IMR-90 (cell line): ENCODE data around the gene TENT4B. TPM values are rescaled to one million over a fixed set of nuclear protein-coding genes. Genes with fewer than 3 reads are reported as not detected.

Experiments used
- ATAC-seq: fragments of 200-7000 bp; cut with Tn5 transposase; 2 replicates; pipeline ENCODE4 v1.9.1; 2020; ENCODE audit warnings: low read depth, mild to moderate bottlenecking, moderate library complexity
- BruUV-seq: library from RNA; stranded (reverse); fragments of 400-500 nt; replicated peaks from 2 replicates; lab custom pipeline; 2021; lab: Mats Ljungman, UMichigan
- CTCF ChIA-PET: fragments of 300-600 bp; formaldehyde crosslinking; extraction: SDS; loops from one replicate; lab custom pipeline; 2021; ENCODE audit warnings: antibody characterized with exemption; lab: Yijun Ruan, JAX
- POLR2A ChIA-PET: fragments of 300-600 bp; sonication (Branson Sonifier 250); formaldehyde crosslinking; loops from one replicate; lab custom pipeline; 2022; ENCODE audit warnings: antibody characterized with exemption; ENCODE audit not compliant: unreplicated experiment; lab: Charles Lee
- DNase-seq: peaks from one replicate; pipeline ENCODE4 v3.0.0; 2013
- H2AFZ ChIP-seq: replicated peaks from 2 replicates; pipeline ENCODE3; 2013; ENCODE audit warnings: low read length, mild to moderate bottlenecking; ENCODE audit not compliant: poor library complexity
- H2AK5ac ChIP-seq: 2 replicates; pipeline ENCODE4 v1.6.1; 2013; ENCODE audit warnings: low read depth, low read length, inconsistent platforms
- H2AK9ac ChIP-seq: replicated peaks from 2 replicates; pipeline ENCODE3; 2013; ENCODE audit warnings: mild to moderate bottlenecking, low read depth, low read length, moderate library complexity; ENCODE audit not compliant: poor library complexity
- H2BK120ac ChIP-seq: 2 replicates; pipeline ENCODE4 v1.6.1; 2013; ENCODE audit warnings: low read depth, low read length, inconsistent platforms
- H2BK15ac ChIP-seq: 3 replicates; pipeline ENCODE4 v1.6.1; 2013; ENCODE audit warnings: low read depth, low read length, inconsistent platforms
- H2BK20ac ChIP-seq: 2 replicates; pipeline ENCODE4 v1.6.1; 2013; ENCODE audit warnings: low read depth, mild to moderate bottlenecking, inconsistent platforms, low read length, moderate library complexity
- H2BK5ac ChIP-seq: 2 replicates; pipeline ENCODE4 v1.6.1; 2013; ENCODE audit warnings: mild to moderate bottlenecking, low read depth, low read length, inconsistent platforms; ENCODE audit not compliant: poor library complexity, severe bottlenecking
- H3K14ac ChIP-seq: replicated peaks from 2 replicates; pipeline ENCODE4 v1.6.1; 2013; ENCODE audit warnings: low read depth, low read length, inconsistent platforms
- H3K18ac ChIP-seq: 2 replicates; pipeline ENCODE4 v1.6.1; 2013; ENCODE audit warnings: low read depth, low read length, control low read depth
- H3K23ac ChIP-seq: 2 replicates; pipeline ENCODE4 v1.6.1; 2013; ENCODE audit warnings: low read depth, low read length, inconsistent platforms
- H3K27ac ChIP-seq: 2 replicates; pipeline ENCODE4 v1.5.1; 2013; ENCODE audit warnings: mild to moderate bottlenecking, control low read depth, low read length; ENCODE audit not compliant: insufficient read depth
- H3K27me3 ChIP-seq: 2 replicates; pipeline ENCODE4 v1.6.1; 2013; ENCODE audit warnings: low read length; ENCODE audit not compliant: control insufficient read depth, insufficient read depth
- H3K36me3 ChIP-seq: 2 replicates; pipeline ENCODE4 v1.6.1; 2013; ENCODE audit warnings: low read length, mixed read lengths; ENCODE audit not compliant: control insufficient read depth, insufficient read depth
- H3K4ac ChIP-seq: 2 replicates; pipeline ENCODE4 v1.6.1; 2013; ENCODE audit warnings: low read depth, low read length, inconsistent platforms
- H3K4me1 ChIP-seq: 2 replicates; pipeline ENCODE4 v1.6.1; 2013; ENCODE audit warnings: low read length, mixed read lengths; ENCODE audit not compliant: control insufficient read depth, insufficient read depth
- H3K4me2 ChIP-seq: 2 replicates; pipeline ENCODE4 v1.6.1; 2013; ENCODE audit warnings: low read depth, mild to moderate bottlenecking, control low read depth, low read length, moderate library complexity
- H3K4me3 ChIP-seq: 2 replicates; pipeline ENCODE4 v1.5.1; 2013; ENCODE audit warnings: low read depth, mild to moderate bottlenecking, control low read depth, low read length, moderate library complexity; ENCODE audit not compliant: insufficient read depth
- H3K56ac ChIP-seq: 2 replicates; pipeline ENCODE4 v1.6.1; 2013; ENCODE audit warnings: low read length, inconsistent platforms; ENCODE audit not compliant: insufficient read depth; ENCODE audit errors: extremely low read depth
- H3K79me1 ChIP-seq, 2 experiments: 2 replicates each; pipeline ENCODE4 v1.6.1; 2013; ENCODE audit warnings: low read length in 2 of 2, inconsistent platforms in 1 of 2, low read depth in 1 of 2
- H3K9ac ChIP-seq: 2 replicates; pipeline ENCODE4 v1.6.1; 2013; ENCODE audit warnings: low read depth, low read length, control low read depth
- H3K9me1 ChIP-seq: 2 replicates; pipeline ENCODE4 v1.6.1; 2013; ENCODE audit warnings: low read length, inconsistent platforms; ENCODE audit not compliant: insufficient read depth
- H3K9me3 ChIP-seq: 2 replicates; pipeline ENCODE4 v1.6.1; 2013; ENCODE audit warnings: low read length; ENCODE audit not compliant: control insufficient read depth, insufficient read depth
- H4K20me1 ChIP-seq: 2 replicates; pipeline ENCODE4 v1.6.1; 2013; ENCODE audit warnings: low read length, inconsistent platforms; ENCODE audit not compliant: insufficient read depth
- H4K5ac ChIP-seq: 2 replicates; pipeline ENCODE4 v1.6.1; 2013; ENCODE audit warnings: mild to moderate bottlenecking, low read depth, low read length, control low read depth
- H4K8ac ChIP-seq, 2 experiments: 2 replicates each; pipeline ENCODE4 v1.6.1; 2013; ENCODE audit warnings: low read depth in 2 of 2, low read length in 2 of 2, control low read depth in 1 of 2, inconsistent platforms in 1 of 2
- H4K91ac ChIP-seq: 2 replicates; pipeline ENCODE4 v1.6.1; 2013; ENCODE audit warnings: low read depth, low read length, inconsistent platforms; ENCODE audit not compliant: insufficient read depth
- SMC3 ChIP-seq: fragments of 150-350 bp; IDR thresholded peaks from 2 replicates; pipeline ENCODE4 v1.6.1; 2016; ENCODE audit warnings: low read depth, mild to moderate bottlenecking, antibody characterized with exemption, low read length, moderate library complexity
- WGBS, 2 experiments: methylation state at CpG; one replicate each; pipeline versions ENCODE4 v1.1.5 to v1.1.7; 2013; ENCODE audit warnings: missing lambda C conversion rate in 2 of 2; ENCODE audit not compliant: insufficient read length in 1 of 2; ENCODE audit errors: extremely low coverage in 2 of 2; 5-methylcytosine and 5-hydroxymethylcytosine counted together
- dilution Hi-C: fragments of 300-500 bp; cut with HindIII; formaldehyde crosslinking; loops from one replicate; pipeline ENCODE4 v1.14.3; 2018; ENCODE audit warnings: low sequenced_read_pairs; ENCODE audit not compliant: unreplicated experiment
- in situ Hi-C: fragments of 300-500 bp; cut with MboI; formaldehyde crosslinking; loops from 3 replicates; pipeline ENCODE4 v1.14.3; 2019; ENCODE audit warnings: low sequenced_read_pairs, inconsistent platforms, mixed read lengths
- intact Hi-C: fragments of 100-400 bp; cut with micrococcal nuclease; formaldehyde crosslinking; loops from 2 replicates; pipeline ENCODE4 v1.10.0; 2022
- polyA plus RNA-seq, 3 experiments: library from polyadenylated mRNA; depleted of rRNA; stranded (reverse); fragments of >200 nt; gene quantifications; 2 replicates each; pipeline ENCODE4 v1.2.3, GENCODE V29; 2012; ENCODE audit warnings: low replicate concordance in 1 of 3
- total RNA-seq: library from RNA; depleted of rRNA; stranded (reverse); fragments of >200 nt; gene quantifications from 2 replicates; pipeline ENCODE4 v1.2.3, GENCODE V29; 2012

Gene TENT4B
- total and polyA plus RNA-seq, 2 of the 4 experiments (the other 2 are of a cell fraction): 4.1 to 7.0 TPM

GRCh38 chr16:50123417-50123816, 29.7 kb upstream of the TENT4B start:
- H3K23ac ChIP-seq: no peak overlapping the region
- H3K9me1 ChIP-seq: no peaks in the 10 kb centered on the region
- H3K4me2 ChIP-seq: no peak overlapping the region
- H3K27ac ChIP-seq: no peak overlapping the region
- no peak overlapping the region for H3K4ac ChIP-seq
- no peak for TF ChIP-seq SMC3
- no peak overlapping the region for H4K5ac ChIP-seq
- DNase-seq (no peak), ATAC-seq (no peak)
- H3K9ac ChIP-seq: no peak overlapping the region
- ChIA-PET POLR2A (no interaction called here), CTCF (no interaction called here)
- no peak overlapping the region for H3K18ac ChIP-seq
- dilution Hi-C loops (no loop called here), intact Hi-C loops (no loop called here), in situ Hi-C loops (loop anchor here (10.0 kb wide), 1 partner anchor 61 kb away; no protein-coding TSS in a partner anchor)
- H2AK5ac ChIP-seq: no peak overlapping the region
- no peaks in the 10 kb centered on the region for H3K79me1 ChIP-seq
- no CpG with 5 or more reads among the region's 1 CpG for WGBS, 2 experiments
- H2BK20ac ChIP-seq: no peak overlapping the region
- H2AK9ac ChIP-seq: no peak overlapping the region
- no peak overlapping the region for H3K56ac ChIP-seq
- no peak overlapping the region for H2AFZ ChIP-seq
- no peak overlapping the region for H4K91ac ChIP-seq
- no peaks in the 10 kb centered on the region for H4K20me1 ChIP-seq
- no peaks in the 10 kb centered on the region for H3K9me3 ChIP-seq
- no peak overlapping the region for H2BK120ac ChIP-seq
- H3K4me1 ChIP-seq: no peaks in the 10 kb centered on the region
- H3K14ac ChIP-seq: no peak overlapping the region
- H2BK15ac ChIP-seq: no peak overlapping the region
- no TSS peak for BruUV-seq
- H3K27me3 ChIP-seq: peaks cover 3% of the 10 kb centered on the region
- H2BK5ac ChIP-seq: no peak overlapping the region
- no peak overlapping the region for H3K4me3 ChIP-seq
- H4K8ac ChIP-seq: no peak overlapping the region
- no peaks in the 10 kb centered on the region for H3K36me3 ChIP-seq
